Measurements from ENCODE around the gene SBNO1.
"Not testable (repeated sequence)": the region's sequence is repeated elsewhere in the genome, so short reads cannot be mapped to it uniquely, and the experiment has no call there.

SBNO1 gene

GRCh38 chr12:123248996-123249741 lies 115.5 kb downstream of the SBNO1 start:
- not testable (repeated sequence) for DNase-seq (ENCODE audit: low read depth, low spot score)

GRCh38 chr12:123248129-123248528 lies 116.5 kb downstream of the SBNO1 start:
- not testable (repeated sequence) for DNase-seq (ENCODE audit: low read depth, low spot score)

- no peak for DNase-seq (ENCODE audit: low read depth, low spot score)
Measured at GRCh38 chr12:123245678-123246077, 119.0 kb downstream of the SBNO1 start.

GRCh38 chr12:123243671-123244262 lies 120.9 kb downstream of the SBNO1 start:
- DNase-seq (ENCODE audit: low read depth, low spot score) = no peak

GRCh38 chr12:123242116-123242904 lies 122.3 kb downstream of the SBNO1 start:
- no peak for DNase-seq (ENCODE audit: low read depth, low spot score)

All from iPS DF 19.7 (cell line).